Stimulated activated CD8-positive, alpha-beta memory T cell treated with anti-CD3 and anti-CD28 coated beads, Interleukin-15, amount 100 ng/mL, for 1 hour (primary cell): Measurements from ENCODE around the gene ZNF664.

ENCODE experiments used
- DNase-seq: peaks from one replicate; pipeline ENCODE4 v3.0.0-alpha.2; 2020; ENCODE audit warnings: low read depth

The ZNF664 gene

DNA sequence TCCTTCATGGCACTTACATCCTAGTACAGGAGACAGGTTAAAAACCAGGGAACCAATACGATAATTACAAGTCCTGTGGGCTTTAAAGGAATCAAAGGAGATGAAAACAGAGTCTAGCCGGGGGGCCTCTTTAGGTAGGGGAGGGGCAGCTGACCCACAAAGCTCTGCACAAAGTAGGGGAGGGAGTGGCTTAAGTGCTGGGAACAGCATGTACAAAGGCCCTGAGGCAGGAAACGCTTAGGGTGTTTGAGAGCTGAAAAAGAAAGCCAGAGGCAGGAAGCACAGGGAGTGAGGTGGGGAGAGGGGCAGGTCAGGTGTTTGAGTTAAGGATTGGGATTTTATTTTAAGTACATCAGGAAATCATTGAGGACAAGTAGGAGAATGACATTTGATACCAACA lies 37.7 kb downstream of the ZNF664 start:
- DNase-seq, result no peak

DNA sequence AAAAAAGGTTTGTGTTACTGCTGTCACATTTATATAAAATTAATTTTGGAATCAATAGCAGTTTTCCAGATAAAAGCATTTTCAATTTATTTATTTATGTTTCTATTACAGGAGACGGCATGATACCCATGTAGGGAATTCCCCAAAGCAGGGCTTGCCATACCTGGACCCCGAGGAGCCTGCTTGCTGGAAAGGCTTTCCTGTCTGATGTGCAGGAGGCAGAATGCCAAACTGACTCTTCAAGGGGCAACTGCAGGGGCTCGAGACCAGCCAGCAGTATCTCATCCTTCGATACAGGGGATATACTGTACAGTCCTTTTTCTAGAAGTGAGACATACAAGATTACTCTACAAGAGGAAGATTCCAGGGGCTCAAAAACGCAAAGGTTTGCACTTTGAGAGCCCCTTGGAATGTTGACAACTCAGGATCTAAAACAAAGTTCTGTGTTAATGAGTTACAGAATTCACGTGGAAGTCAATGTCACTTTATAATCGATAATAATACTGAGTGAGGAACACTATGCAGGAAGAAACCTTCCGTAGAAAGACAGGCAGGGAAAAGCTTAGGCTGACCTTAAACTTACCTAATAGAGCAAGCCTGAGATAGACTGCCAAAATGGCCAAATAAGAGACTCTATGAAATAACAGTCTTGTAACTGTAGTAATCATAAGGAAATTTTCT lies 38.6 kb downstream of the ZNF664 start:
- no peak for DNase-seq

DNA sequence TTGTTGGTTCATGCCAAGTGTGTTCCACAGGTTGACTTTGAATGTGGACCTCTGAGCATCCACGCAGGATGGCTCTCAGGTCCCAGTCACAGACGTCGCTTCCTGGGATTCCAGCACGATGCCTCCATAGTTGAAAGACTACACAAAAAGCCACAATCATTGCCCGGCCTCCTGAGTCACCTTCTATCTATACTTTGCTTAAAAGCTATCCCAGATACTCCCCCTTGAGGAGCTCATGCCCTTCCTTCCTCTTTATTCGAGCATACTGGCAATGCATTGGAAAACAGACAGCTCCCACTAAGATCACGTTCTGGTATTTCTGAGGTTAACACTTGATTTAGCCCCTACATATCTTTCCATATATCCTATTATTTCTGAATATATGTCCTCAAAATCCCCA lies 40.1 kb downstream of the ZNF664 start:
- DNase-seq, result no peak

DNA sequence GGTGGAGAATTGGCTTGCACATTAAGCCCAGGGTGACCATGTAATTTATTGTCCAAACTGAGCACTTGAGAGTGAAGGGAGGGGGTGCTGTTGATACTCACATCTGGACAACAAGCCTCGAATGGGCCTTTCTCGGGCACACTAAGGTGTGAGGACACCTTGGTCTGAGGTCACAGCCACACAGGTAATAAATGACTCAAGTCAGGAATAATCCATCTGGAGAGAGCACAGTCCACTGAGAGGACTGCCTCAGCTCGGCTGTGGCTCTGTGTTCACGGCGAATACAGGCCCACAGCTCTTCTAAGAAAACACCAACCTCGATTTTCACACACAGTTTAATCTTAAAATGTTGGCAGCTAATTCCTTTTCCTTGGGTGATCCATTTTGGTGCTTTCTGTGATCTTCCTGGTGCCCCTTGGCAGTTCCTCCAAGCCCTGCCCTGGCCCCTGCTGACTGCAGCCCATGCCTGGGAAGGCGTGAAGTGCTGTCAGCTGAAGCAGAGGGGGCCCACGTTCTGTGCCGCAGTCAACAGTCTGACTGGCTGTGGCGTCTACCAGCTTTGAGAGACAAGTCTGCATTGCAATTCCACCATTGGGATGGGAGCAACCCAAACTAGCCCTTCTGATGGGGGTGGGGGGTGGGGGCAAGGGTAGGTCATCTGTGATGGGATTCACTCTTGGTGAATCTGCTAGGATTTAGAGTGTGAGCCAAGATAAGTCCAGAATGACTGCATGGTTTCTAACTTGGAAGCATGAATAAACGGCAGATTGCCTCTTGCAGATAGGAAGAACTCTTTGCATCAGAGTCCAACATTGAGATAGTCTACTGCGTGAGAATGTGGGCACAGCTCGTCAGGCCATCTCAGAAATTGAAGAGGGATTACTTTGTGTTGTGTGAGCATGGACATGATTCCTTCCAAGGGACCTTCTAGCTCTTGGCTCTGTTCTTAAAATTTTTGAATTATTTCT lies 42.8 kb downstream of the ZNF664 start:
- no peak for DNase-seq

DNA sequence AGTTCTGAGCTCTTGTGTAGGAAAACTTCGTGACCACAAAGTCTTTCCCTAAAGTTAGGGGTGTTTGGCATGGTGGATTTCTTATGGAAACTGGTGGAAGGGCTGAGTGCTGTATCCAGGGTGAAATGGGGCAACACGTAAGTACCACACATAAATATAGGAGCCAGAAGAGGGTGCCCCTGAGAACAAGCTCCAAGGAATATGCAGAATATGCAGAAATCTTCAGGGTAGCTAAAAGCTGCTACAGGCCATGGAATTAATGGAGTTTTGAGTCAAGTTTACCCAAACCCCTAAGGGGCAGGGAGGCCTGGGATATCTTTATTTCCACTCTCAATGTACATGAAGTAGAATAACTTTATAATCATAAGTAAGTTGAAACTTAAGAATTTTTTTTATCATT lies 44.0 kb downstream of the ZNF664 start:
- no peak for DNase-seq

DNA sequence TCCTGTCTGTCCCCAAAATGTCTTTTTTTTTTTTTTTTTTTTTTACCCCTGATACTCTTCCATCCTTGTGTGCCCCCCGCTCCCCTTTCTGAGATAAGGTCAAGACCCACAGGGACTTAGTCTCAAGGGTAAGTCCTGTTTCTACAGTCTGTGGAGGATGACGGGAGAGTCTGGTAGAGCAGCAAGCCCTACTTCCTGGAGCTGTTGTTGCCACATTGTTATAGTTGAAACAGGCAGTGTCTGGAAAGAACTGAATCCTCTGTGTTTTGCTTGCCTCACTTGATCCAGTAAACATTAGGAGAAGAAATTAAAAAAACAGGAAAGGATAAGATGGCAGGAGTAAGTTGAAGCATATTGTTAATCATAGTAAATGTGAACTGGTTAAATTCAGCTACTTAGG lies 45.5 kb downstream of the ZNF664 start:
- no peak for DNase-seq

DNA sequence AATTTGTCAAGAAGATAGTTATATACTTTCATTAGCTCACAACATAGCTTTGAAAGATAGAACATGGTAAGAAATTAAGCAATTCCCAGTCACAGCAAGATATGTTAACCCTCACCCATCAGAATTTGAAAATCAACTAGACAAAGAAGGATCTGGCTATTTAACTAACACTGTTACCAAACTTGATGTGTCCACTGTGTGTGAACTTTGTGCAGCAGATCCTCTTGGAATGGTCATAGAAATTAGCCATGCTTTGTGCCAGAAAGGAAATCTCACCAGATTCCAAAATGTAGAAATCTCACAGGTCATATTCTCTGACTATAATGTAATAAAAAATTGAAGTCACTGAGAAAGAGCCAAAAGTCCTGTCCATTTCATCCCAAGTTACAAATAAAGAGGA lies 46.1 kb downstream of the ZNF664 start:
- DNase-seq, result no peak

DNA sequence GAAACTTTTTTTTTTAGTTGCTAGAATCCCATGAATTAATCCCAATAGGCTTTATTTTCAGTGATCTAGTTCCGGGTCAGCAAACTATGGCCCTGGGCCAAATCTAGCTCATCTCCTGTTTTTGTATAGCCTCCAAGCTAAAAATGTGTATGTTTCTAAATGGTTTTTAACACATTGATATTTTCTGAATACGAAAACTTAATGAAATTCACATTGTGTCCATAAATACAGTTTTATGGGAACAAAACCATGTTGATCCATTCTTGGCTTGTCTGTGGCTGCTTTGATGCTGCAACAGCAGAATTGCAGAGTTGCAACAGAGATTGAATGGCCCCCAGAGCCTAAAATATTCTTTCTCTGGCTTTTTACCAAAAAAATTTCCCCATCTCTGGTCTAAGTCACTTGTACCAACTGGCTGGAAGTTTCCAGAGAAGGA lies 47.5 kb downstream of the ZNF664 start:
- no peak for DNase-seq

DNA sequence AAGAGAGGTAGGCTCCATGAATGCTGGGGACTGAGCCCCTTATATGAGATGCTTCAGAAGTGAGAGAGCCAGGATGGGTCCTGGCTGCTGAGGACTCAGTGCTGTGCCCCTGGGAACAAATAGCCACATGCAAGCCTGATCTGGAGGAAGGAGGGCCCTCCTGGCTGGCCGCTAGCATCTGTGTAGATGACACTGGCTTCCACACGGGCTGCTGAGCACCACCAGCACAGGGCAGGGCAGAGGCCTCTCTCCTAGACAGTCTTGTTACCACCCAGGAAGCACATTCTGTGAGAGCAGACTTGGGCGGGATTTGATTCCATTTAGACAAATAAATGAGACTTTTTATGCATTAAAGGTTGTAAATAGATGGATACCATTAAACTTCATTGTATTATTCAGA lies 48.0 kb downstream of the ZNF664 start:
- no peak for DNase-seq

DNA sequence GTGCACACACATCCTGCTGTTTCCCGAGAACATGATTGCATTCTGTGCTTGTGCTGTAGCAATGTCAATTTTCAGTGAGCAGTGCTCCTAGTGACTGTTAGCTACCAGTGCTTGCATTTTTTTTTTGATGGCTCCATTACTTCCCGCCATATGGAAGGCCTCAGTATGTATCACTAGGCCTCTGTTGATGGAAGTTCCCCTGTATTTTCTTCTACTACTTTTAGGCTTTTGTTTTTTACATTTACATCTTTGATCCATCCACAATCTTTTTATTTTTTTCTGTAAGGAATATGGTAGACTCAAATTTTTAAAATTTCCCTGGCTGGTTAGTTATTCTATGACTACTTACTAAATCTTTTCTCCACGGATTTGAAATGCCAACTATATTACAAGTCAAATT lies 49.1 kb downstream of the ZNF664 start:
- DNase-seq, result no peak

DNA sequence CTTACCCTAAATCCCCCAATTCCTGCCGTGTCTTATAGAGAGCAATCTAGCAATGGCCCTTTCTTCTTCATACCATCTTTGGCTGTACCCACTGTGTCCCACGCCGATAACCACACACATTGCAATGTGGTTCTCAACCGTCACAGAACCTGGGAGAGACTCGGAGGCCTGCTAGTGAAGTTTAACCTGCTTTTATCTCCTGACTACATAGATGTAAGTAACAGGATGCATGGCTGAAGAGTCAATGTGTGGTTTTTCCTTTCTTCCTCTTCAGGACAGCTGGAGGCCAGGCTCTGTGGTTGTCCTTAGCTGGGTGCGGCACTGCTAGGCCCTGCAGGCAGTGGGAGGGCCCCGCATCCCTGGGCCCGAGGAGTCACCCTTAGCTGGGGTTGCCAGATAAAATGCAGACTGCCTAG lies 51.3 kb downstream of the ZNF664 start:
- no peak for DNase-seq

DNA sequence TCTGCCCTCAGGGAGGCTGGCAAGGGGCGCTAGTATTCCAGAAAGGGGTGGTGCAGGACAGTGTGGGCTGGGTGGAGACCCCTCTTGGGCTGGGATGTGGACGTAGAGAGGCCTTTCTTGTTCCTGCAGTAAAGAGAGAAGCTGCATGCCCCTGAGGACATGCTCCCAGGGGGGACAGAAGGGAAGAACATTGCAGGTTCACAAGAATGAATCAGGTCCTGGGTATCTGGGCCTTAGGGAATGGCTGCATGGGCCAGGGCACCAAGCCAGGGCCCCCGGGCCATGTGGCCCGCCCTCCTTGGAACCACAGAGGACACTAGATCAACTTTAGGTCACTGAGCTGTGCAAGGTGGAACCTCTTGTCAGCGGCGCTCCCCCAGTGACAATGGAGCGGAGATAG lies 51.8 kb downstream of the ZNF664 start:
- DNase-seq, result no peak

DNA sequence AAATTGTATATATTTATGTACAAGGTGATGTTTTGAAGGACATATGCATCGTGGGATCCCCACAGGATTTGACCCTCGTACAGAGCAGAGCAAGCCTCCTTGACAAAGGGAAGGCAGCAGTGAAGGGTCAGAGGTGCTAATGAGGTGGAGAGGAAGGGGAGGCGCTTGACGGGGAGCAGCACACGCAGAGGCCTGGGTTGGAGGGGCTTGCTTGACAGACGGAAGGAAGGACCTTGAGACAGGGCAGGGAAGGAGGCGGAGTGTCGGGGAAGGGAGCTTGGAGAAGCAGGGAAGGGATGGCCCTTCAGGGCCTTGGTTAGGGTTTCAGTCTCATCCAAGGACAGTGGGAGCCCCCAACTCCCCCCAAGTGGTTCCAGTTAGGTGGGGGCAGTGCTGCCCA lies 52.6 kb downstream of the ZNF664 start:
- no peak for DNase-seq

DNA sequence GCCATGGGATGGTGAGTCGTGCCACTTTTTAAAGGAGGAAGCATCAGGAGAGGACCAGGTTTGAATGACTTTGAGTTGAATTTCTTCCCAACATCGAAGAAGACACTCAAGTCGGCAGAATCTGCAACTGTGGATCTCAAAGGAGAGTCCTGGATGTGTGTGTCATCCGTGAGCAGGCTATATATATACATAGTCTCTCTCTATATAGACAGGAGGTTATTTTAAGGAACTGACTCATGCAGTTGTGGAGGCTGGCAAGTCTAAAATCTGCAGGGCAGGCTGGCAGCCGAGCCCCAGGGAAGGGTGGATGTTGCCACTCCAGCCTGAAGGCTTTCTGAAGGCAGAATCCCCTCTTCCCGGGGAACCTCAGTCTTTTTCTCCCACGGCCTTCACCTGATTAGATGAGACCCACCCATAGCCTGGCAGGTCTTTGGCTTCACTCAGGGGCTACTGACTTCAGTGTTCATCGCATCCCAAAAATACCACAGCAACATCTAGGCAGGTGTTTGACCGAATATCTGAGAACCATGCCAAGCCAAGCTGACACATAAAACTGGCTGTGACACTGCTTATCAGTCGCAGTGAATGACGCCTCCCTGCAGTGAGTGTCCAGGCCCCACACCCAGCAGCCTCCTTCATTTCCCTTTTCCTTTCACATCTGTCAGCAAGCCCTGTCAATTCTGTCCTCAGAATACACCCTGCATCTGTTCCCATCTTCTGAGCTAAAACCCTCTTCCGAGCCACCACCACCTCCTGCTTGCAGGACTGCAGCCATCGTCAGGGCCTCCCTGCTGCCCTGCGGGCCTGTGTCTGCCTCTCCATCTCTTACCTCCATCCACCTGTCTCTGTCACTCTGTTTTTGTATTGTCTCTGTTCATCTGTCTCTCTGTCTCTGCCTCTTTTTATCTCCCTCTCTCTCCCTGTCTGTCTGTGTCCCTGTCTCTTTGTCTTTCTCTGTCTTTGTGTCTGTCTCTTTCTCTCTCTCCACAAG lies 54.0 kb downstream of the ZNF664 start:
- no peak for DNase-seq

DNA sequence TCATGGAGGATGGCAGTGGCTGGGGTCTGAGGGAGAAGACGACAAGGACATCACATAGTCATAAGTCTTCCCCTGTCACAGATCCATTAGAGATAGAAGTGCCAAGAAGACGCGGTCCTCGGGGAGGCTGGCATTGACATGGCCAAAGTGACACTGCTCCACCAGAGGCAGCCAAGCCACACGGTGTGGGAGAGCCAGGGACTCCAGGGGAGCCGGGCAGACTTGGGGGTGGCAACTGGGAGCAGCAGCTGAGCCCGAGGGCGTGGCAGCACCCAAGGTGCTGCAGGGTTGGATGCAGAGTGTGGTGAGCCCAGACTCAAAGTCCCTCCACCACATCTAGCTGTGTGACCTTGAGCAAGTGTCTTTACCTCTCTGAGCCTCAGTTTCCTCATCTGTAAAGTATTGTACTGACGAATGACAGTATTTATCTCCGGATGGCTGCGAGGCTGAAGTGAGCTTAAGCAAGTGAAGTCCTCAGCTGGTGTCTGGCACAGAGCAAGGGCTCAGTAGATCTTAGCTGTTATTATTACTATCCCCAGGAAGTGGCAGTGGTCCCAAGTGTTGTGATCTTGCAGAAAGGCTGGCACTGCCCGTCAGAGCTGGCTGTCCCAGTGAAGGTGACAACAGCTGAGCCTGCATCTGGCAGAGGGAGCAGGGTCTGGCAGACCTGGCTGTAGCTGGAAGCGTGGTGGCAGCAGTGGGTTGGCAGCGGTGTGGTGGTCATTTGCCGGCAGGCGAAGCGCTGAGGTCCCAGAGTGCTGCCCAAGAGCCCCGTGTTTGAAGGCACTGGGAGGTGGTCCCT lies 54.9 kb downstream of the ZNF664 start:
- no peak for DNase-seq

DNA sequence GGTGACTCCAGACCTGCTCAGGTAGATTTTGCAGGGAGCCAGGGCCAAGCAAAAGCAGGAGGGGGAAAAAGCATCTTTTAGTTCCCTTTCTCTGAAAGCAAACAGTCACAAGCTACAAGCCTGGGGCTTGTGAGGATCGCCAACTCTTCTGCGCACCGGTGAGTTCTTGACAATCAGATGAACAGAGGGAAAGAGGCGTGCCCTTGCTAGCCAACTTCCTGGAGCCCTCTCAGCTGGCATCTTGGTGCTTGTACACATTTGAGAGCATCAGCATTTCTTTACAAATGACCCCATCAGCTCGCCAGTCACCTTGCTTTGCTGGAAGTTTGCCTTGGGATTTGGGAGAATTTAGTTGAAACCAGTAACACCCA lies 55.5 kb downstream of the ZNF664 start:
- DNase-seq, result no peak

DNA sequence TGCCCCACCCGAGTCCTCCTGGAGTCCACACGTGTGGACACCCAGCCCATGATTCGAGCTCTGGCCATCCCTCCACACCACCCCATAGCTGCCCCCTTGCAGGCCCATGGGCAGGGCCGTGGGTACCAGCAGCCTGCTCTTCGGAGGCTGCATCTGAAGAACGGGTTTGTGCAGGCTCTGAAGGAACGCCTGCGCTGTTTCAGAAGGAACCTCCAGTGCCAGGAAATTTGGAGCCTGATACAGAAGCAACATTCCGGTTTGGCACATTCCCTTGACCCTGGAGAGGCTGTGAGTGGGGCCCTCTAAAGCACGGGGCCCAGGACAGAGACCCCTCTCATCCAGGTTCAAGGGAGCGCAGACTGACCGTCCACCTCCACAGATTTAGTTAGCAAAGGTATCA lies 57.0 kb downstream of the ZNF664 start:
- no peak for DNase-seq

DNA sequence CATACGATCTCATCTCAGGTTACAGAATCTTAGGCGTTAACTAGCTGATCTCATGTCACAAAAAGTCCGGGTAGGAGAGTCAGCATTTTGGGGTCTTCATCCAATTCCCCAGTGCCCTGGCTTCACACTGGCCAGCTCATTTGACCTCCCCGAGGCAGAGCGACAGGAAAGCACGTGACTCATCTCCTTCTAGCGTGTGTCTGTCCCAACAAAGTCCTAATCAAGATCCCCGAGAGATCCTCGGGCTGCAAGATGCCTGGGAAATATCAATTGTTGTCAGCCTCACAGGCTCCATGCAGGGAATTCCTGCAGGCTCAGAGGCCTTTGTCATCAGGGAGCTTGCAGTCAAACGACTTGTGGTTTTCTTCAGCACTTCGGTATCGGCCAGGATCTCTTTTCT lies 57.5 kb downstream of the ZNF664 start:
- DNase-seq, result no peak

DNA sequence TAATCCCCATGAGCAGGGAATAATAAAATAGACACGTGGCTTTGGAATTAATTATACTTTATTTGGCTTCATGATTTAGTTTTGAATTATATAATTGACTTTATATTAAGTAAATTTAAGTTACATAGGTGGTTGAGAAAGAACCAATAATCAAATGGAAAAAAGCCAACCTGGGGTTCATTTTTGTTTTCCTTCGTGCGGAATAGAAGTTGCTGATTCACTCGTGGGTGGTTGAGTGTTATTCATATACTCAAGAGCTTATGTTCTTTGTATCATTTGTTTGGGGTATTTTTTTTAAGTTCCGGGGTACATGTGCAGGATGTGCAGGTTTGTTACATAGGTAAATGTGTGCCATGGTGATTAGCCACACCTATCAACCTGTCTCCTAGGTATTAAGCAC lies 58.0 kb downstream of the ZNF664 start:
- DNase-seq, result no peak

DNA sequence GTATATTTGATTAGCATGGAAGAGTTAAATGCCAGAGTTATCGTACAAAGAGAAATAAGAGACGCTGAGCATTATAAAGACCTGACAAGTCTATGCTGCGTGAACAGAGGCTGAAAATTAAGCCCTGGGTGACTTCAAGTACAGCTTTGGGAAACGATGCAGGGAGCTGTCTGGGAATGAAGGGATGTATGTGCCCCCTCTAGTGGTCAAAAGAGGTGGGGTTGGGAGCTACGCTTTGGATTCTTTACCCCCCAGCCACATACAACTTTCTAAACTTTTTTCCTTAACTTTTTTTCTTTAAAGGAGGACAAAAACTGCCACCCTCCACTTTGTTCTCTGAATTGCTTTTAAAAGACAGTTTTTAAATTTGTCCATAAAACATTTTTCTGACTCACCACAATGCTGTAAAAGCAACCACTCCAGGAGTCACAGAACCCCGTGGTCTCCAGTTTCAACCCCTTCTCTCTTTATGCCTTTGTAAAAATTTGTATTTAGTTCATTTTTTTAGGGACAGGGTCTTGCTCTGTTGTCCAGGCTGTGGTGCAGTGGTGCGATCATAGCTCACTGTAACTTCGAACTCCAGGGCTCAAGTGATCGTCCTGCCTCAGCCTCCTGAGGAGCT lies 59.4 kb downstream of the ZNF664 start:
- no peak for DNase-seq

DNA sequence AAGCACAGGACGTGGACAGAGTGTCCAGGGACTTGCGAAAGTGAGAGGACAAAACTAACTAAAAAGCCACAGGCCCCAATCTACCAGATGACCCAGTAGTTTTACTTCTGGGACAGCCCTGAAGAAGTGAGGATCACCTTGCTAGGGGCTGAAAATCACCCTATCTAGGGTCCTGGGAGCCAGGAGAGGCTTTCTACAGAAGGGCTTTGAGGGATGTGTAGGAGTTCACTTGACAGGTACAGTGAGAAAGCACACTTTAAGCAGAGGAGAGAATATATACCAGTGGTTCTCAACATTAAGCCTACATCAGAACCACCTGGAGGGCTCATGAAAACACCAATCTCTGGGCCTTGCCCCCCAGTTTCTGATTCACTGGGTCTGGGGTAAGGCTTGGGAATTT lies 60.8 kb downstream of the ZNF664 start:
- DNase-seq, result no peak
